Immature natural killer cell (primary cell): ENCODE data around the gene AMOTL2. TPM values are rescaled to one million over a fixed set of nuclear protein-coding genes. Genes with fewer than 3 reads are reported as not detected.

ENCODE experiments used
- DNase-seq, 3 donors: peaks; one replicate each; pipeline ENCODE4 v3.0.0; 2022; ENCODE audit warnings: mixed read lengths in 1 of 3
- H3K27ac Mint-ChIP-seq, 6 donors: one replicate each; pipeline ENCODE4 v1.8.0; 2020; ENCODE audit warnings: mixed read lengths in 6 of 6, mild to moderate bottlenecking in 5 of 6, inconsistent platforms in 4 of 6, moderate library complexity in 3 of 6
- H3K27me3 Mint-ChIP-seq, 3 donors: one replicate each; pipeline ENCODE4 v1.8.0; 2020 to 2021; ENCODE audit warnings: low read depth in 3 of 3, mild to moderate bottlenecking in 3 of 3, mixed read lengths in 3 of 3, moderate library complexity in 3 of 3, inconsistent platforms in 1 of 3
- H3K36me3 Mint-ChIP-seq, 3 donors: one replicate each; pipeline ENCODE4 v1.8.0; 2020; ENCODE audit warnings: mixed read lengths in 3 of 3, inconsistent platforms in 2 of 3, mild to moderate bottlenecking in 2 of 3
- H3K4me1 Mint-ChIP-seq, 2 donors: one replicate each; pipeline ENCODE4 v1.8.0; 2020; ENCODE audit warnings: inconsistent platforms in 2 of 2, mild to moderate bottlenecking in 2 of 2, mixed read lengths in 2 of 2, moderate library complexity in 1 of 2
- H3K4me3 Mint-ChIP-seq, 5 donors: one replicate each; pipeline ENCODE4 v1.8.0; 2020; ENCODE audit warnings: mild to moderate bottlenecking in 5 of 5, mixed read lengths in 5 of 5, inconsistent platforms in 3 of 5, moderate library complexity in 3 of 5
- H3K9me3 Mint-ChIP-seq, 6 donors: one replicate each; pipeline ENCODE4 v1.8.0; 2020; ENCODE audit warnings: mild to moderate bottlenecking in 6 of 6, mixed read lengths in 6 of 6, inconsistent platforms in 4 of 6, moderate library complexity in 3 of 6
- polyA plus RNA-seq, 3 donors: library from polyadenylated mRNA; unstranded; fragments of 300-500 nt; fragmentation: Illumina TruSeq; gene quantifications; one replicate each; pipeline ENCODE4 v1.2.3, GENCODE V29; 2021

The AMOTL2 gene
- polyA plus RNA-seq, 3 donors from 2014 or later: not detected

- no peaks in the 10 kb centered on the region for H3K36me3 Mint-ChIP-seq
- no peak for DNase-seq
- H3K27me3 Mint-ChIP-seq: peaks cover 0 to 3% (median under 1%) of the 10 kb centered on the region in 3 donors
- no peak overlapping the region for H3K27ac Mint-ChIP-seq
- H3K9me3 Mint-ChIP-seq: no peaks in the 10 kb centered on the region
- H3K4me1 Mint-ChIP-seq: no peaks in the 10 kb centered on the region
- H3K4me3 Mint-ChIP-seq: no peak overlapping the region
These were observed 16.9 kb downstream of the AMOTL2 start for GRCh38 chr3:134357261-134357913.

GRCh38 chr3:134356411-134357040, 17.7 kb downstream of the AMOTL2 start:
- no peak overlapping the region for H3K4me3 Mint-ChIP-seq
- H3K36me3 Mint-ChIP-seq: no peaks in the 10 kb centered on the region
- no peak overlapping the region for H3K27ac Mint-ChIP-seq
- no peak for DNase-seq
- H3K9me3 Mint-ChIP-seq: no peaks in the 10 kb centered on the region
- H3K4me1 Mint-ChIP-seq: no peaks in the 10 kb centered on the region
- peaks cover 0 to 3% (median 0%) of the 10 kb centered on the region in 3 donors for H3K27me3 Mint-ChIP-seq

DNA sequence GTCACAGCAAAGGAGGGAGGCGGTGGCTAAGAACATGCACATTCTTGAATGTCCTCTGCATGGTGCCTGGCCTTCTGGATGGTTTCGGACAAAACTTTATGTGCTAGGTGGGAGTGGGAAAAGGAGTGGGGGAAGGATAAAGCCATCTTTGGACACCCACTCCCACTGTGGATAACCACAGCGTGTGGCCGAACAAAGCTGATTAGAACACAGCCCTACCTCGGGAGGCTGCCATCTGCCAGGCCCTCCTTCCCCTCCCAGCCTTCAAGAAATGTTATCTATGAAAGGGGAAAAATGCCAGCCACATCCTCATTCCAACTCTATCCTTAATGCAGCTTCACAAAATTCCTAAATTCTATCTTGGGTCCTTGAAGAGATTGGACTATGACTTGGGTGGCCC, 18.8 kb downstream of the AMOTL2 start:
- H3K27me3 Mint-ChIP-seq: peaks cover 0 to 3% (median 0%) of the 10 kb centered on the region in 3 donors
- no peaks in the 10 kb centered on the region for H3K36me3 Mint-ChIP-seq
- no peak overlapping the region for H3K27ac Mint-ChIP-seq
- no peaks in the 10 kb centered on the region for H3K9me3 Mint-ChIP-seq
- no peak overlapping the region for H3K4me3 Mint-ChIP-seq
- no peak for DNase-seq
- no peaks in the 10 kb centered on the region for H3K4me1 Mint-ChIP-seq

- Mint-ChIP-seq H3K27ac (no peak overlapping the region), H3K9me3 (no peaks in the 10 kb centered on the region), H3K4me3 (no peak overlapping the region), H3K27me3 (peaks cover 0 to 3% (median 0%) of the 10 kb centered on the region in 3 donors), H3K36me3 (no peaks in the 10 kb centered on the region), H3K4me1 (no peaks in the 10 kb centered on the region)
- DNase-seq: no peak
These were observed 19.5 kb downstream of the AMOTL2 start for GRCh38 chr3:134354612-134355251.

DNA sequence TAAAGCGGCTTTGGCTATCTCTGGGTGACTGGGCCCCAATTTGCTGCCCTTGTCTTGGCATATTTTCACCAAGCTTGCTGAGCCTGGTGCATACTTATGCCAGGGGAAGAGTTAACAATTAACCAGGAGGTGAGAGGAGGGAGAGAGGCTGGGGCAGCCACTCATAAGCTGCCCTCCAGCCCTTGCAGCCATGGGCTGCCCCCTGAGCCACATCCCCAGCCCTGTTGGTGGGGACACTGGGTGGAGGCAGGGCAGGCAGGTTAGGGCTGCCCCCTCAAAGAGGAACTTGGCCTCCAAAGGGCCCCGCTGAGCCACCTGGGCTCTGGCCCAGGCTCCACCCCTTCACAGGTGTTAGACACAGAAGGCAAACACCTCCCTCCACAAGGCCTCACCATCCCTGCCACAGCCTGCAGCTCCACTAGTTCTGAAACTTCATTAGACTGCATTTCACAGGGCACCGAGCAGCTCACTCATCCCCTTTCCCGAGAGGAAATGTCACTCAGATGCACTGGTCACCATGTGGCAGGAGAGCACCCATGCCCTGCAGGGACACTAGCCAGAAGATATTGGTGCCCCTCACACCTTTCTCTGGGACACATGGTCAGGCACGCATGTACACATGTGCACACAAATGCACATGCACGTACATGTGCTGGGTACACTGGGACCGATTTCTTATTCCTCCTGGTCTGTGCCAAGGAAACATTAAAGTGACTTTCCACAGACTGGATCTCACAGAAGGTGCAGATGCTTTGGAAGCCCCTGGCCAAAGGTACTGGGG, 20.2 kb downstream of the AMOTL2 start:
- no peak overlapping the region for H3K4me3 Mint-ChIP-seq
- DNase-seq: no peak
- H3K4me1 Mint-ChIP-seq: no peaks in the 10 kb centered on the region
- H3K27ac Mint-ChIP-seq: no peak overlapping the region
- peaks cover 0 to 3% (median 0%) of the 10 kb centered on the region in 3 donors for H3K27me3 Mint-ChIP-seq
- H3K36me3 Mint-ChIP-seq: no peaks in the 10 kb centered on the region
- no peaks in the 10 kb centered on the region for H3K9me3 Mint-ChIP-seq

- Mint-ChIP-seq H3K27ac (no peak overlapping the region), H3K4me3 (no peak overlapping the region), H3K9me3 (no peaks in the 10 kb centered on the region), H3K4me1 (no peaks in the 10 kb centered on the region), H3K36me3 (no peaks in the 10 kb centered on the region), H3K27me3 (peaks cover 0 to 1% (median 0%) of the 10 kb centered on the region in 3 donors)
- no peak for DNase-seq
These were observed 20.9 kb downstream of the AMOTL2 start for GRCh38 chr3:134353171-134353825.

GRCh38 chr3:134352031-134352671, 22.1 kb downstream of the AMOTL2 start:
- peaks cover 0 to 1% (median 0%) of the 10 kb centered on the region in 3 donors for H3K27me3 Mint-ChIP-seq
- no peak overlapping the region for H3K27ac Mint-ChIP-seq
- H3K36me3 Mint-ChIP-seq: no peaks in the 10 kb centered on the region
- no peaks in the 10 kb centered on the region for H3K4me1 Mint-ChIP-seq
- DNase-seq: no peak
- peaks cover 0 to 1% (median 0%) of the 10 kb centered on the region in 6 donors for H3K9me3 Mint-ChIP-seq
- no peak overlapping the region for H3K4me3 Mint-ChIP-seq

- no peak overlapping the region for H3K27ac Mint-ChIP-seq
- no peak for DNase-seq
- peaks cover under 1 to 8% (median 6%) of the 10 kb centered on the region in 6 donors for H3K9me3 Mint-ChIP-seq
- no peak overlapping the region for H3K4me3 Mint-ChIP-seq
- H3K27me3 Mint-ChIP-seq: peaks cover 0 to 1% (median 0%) of the 10 kb centered on the region in 3 donors
- H3K4me1 Mint-ChIP-seq: no peaks in the 10 kb centered on the region
- no peaks in the 10 kb centered on the region for H3K36me3 Mint-ChIP-seq
These were observed 22.8 kb downstream of the AMOTL2 start for GRCh38 chr3:134351427-134351826.

DNA sequence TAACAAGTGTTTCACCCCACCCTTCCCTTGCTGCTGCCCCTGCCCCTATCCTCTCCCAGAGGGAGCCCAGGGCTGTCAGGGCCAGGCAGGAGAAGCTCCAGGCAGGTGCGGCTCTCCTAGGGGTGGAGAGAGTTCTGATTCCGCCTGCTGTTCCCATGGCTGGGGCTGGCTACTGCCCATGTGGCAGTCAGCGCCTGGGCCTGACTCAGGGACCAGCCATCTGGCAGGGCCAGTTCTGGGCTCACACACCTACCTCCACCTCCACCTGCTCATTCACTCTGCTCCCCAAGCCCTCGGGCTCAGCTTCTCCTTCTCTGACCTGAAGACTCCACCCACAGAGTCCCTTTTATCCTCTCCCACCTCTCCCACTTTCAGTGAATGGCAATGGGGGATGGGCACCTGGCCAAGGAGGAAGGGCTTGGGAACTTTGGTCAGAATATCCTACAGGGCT, 23.4 kb downstream of the AMOTL2 start:
- peaks cover 0 to 1% (median 0%) of the 10 kb centered on the region in 3 donors for H3K27me3 Mint-ChIP-seq
- H3K36me3 Mint-ChIP-seq: no peaks in the 10 kb centered on the region
- DNase-seq: no peak
- no peak overlapping the region for H3K27ac Mint-ChIP-seq
- no peak overlapping the region for H3K4me3 Mint-ChIP-seq
- peaks cover 1 to 10% (median 7%) of the 10 kb centered on the region in 6 donors for H3K9me3 Mint-ChIP-seq
- no peaks in the 10 kb centered on the region for H3K4me1 Mint-ChIP-seq

- no peaks in the 10 kb centered on the region for H3K4me1 Mint-ChIP-seq
- DNase-seq: no peak
- peaks cover 1 to 10% (median 7%) of the 10 kb centered on the region in 6 donors for H3K9me3 Mint-ChIP-seq
- H3K36me3 Mint-ChIP-seq: no peaks in the 10 kb centered on the region
- no peak overlapping the region for H3K27ac Mint-ChIP-seq
- H3K4me3 Mint-ChIP-seq: no peak overlapping the region
- H3K27me3 Mint-ChIP-seq: peaks cover 0 to 1% (median 0%) of the 10 kb centered on the region in 3 donors
These were observed 24.0 kb downstream of the AMOTL2 start for GRCh38 chr3:134350266-134350665.

DNA sequence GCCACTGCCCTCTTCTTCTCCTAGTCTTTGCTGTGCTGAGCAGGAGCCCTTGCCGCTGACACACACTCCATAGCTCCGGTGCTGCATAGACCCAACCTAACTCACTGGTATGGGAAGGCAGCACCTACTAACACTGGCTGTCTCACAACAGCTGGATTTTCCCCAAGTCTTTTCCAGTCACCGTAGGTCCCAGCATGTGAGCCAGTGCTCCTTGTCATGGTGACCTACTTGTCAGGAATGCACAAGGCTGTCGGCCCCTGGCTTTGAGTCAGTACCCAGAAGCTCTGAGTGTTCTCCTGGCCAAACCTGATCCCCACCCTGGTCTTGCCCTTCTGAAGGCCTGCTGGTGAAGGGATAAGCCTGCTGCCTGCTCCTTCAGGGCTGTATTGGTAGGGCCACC, 25.7 kb downstream of the AMOTL2 start:
- Mint-ChIP-seq H3K27me3 (peaks cover 0 to 2% (median 0%) of the 10 kb centered on the region in 3 donors), H3K4me3 (no peak overlapping the region), H3K36me3 (no peaks in the 10 kb centered on the region), H3K9me3 (peaks cover 1 to 10% (median 7%) of the 10 kb centered on the region in 6 donors), H3K4me1 (no peaks in the 10 kb centered on the region), H3K27ac (no peak overlapping the region)
- DNase-seq: no peak

GRCh38 chr3:134347551-134347950, 26.7 kb downstream of the AMOTL2 start:
- Mint-ChIP-seq H3K4me3 (no peak overlapping the region), H3K36me3 (no peaks in the 10 kb centered on the region), H3K27ac (no peak overlapping the region), H3K27me3 (peaks cover 0 to 2% (median 0%) of the 10 kb centered on the region in 3 donors), H3K4me1 (no peaks in the 10 kb centered on the region), H3K9me3 (peaks cover 1 to 10% (median 7%) of the 10 kb centered on the region in 6 donors)
- DNase-seq: no peak

DNA sequence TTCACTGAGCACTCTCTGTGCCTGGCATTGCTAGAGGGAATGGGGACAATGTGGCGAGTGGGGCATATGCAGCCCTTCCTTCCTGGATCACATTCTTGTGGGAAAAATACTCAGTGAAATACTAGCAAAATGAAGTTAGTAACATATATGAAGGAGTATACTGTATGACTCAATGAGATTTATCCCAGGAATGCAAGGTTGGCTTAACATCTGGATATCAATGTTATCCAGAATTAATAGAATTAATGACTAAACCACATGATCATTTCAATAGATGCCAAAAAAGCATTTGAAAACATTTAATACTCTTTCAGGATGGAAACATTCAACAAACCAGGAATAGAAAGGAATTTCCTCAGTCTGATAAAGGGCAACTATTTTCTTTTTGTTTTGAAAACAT, 27.5 kb downstream of the AMOTL2 start:
- Mint-ChIP-seq H3K9me3 (peaks cover 1 to 10% (median 7%) of the 10 kb centered on the region in 6 donors), H3K27ac (no peak overlapping the region), H3K27me3 (peaks cover 0 to 2% (median 0%) of the 10 kb centered on the region in 3 donors)

More for the DNA sequence above, 27.5 kb downstream of the AMOTL2 start:
- no peaks in the 10 kb centered on the region for H3K4me1 Mint-ChIP-seq
- H3K36me3 Mint-ChIP-seq: no peaks in the 10 kb centered on the region
- no peak overlapping the region for H3K4me3 Mint-ChIP-seq
- no peak for DNase-seq
